Keratinocyte (primary cell): ENCODE results near the gene HDAC3. TPM values are rescaled to one million over a fixed set of nuclear protein-coding genes. Genes with fewer than 3 reads are reported as not detected.

Source experiments
- DNase-seq: peaks from one replicate; pipeline ENCODE4 v3.0.0-alpha.2; 2011; ENCODE audit warnings: low read depth, missing footprints, low spot score
- FAIRE-seq: peaks from 2 replicates; lab custom pipeline; 2011; peaks lifted over from hg19 to GRCh38; lab: Jason Lieb, UNC
- H2AFZ ChIP-seq: 2 replicates; pipeline ENCODE4 v1.6.0; 2012; ENCODE audit warnings: low read length, control low read depth, inconsistent platforms; ENCODE audit not compliant: control insufficient read depth
- H3K27ac ChIP-seq: 2 replicates; pipeline ENCODE4 v1.5.1; 2011; ENCODE audit warnings: low read length; ENCODE audit not compliant: control insufficient read depth, insufficient read depth
- H3K27me3 ChIP-seq: 3 replicates; pipeline ENCODE4 v1.6.0; 2011; ENCODE audit warnings: low read length; ENCODE audit not compliant: control insufficient read depth, insufficient read depth; ENCODE audit errors: extremely low read depth
- H3K36me3 ChIP-seq, 2 experiments: 2 replicates in 1 of 2; 3 replicates in 1 of 2; pipeline ENCODE4 v1.5.1; 2011; ENCODE audit warnings: low read length in 2 of 2, mild to moderate bottlenecking in 1 of 2; ENCODE audit not compliant: control insufficient read depth in 2 of 2, insufficient read depth in 2 of 2; ENCODE audit errors: extremely low read depth in 1 of 2
- H3K4me1 ChIP-seq: 3 replicates; pipeline ENCODE4 v1.5.1; 2011; ENCODE audit warnings: low read length; ENCODE audit not compliant: control insufficient read depth, insufficient read depth; ENCODE audit errors: extremely low read depth
- H3K4me2 ChIP-seq: 3 replicates; pipeline ENCODE4 v1.6.0; 2011; ENCODE audit warnings: low read depth, low read length; ENCODE audit not compliant: control insufficient read depth, insufficient read depth; ENCODE audit errors: extremely low read depth
- H3K4me3 ChIP-seq, 3 experiments: fragments of 200-600 bp in 1 of 3; sonication (generic) in 1 of 3; 2 replicates in 2 of 3; 3 replicates in 1 of 3; pipeline ENCODE4 v1.5.1; 2011 to 2016; ENCODE audit warnings: low read length in 3 of 3, mild to moderate bottlenecking in 3 of 3, control low read depth in 2 of 3, inconsistent platforms in 1 of 3, low read depth in 1 of 3, mixed read lengths in 1 of 3, mixed run types in 1 of 3, moderate library complexity in 1 of 3; ENCODE audit not compliant: control insufficient read depth in 2 of 3, insufficient read depth in 2 of 3; ENCODE audit errors: extremely low read depth in 1 of 3
- H3K79me2 ChIP-seq: 2 replicates; pipeline ENCODE4 v1.6.0; 2012; ENCODE audit warnings: low read length; ENCODE audit not compliant: control insufficient read depth, insufficient read depth
- H3K9ac ChIP-seq: 3 replicates; pipeline ENCODE4 v1.6.0; 2011; ENCODE audit warnings: low read length; ENCODE audit not compliant: control insufficient read depth, insufficient read depth; ENCODE audit errors: extremely low read depth
- H3K9me1 ChIP-seq: 3 replicates; pipeline ENCODE4 v1.6.0; 2011; ENCODE audit warnings: low read length; ENCODE audit not compliant: control insufficient read depth, insufficient read depth; ENCODE audit errors: extremely low read depth
- H3K9me3 ChIP-seq: 2 replicates; pipeline ENCODE4 v1.5.1; 2012; ENCODE audit warnings: low read depth, low read length; ENCODE audit not compliant: control insufficient read depth
- H4K20me1 ChIP-seq: 3 replicates; pipeline ENCODE4 v1.6.0; 2011; ENCODE audit warnings: low read length; ENCODE audit not compliant: control insufficient read depth, insufficient read depth; ENCODE audit errors: extremely low read depth
- EZH2 ChIP-seq: IDR thresholded peaks from one replicate; pipeline ENCODE4 v1.6.1; 2012; ENCODE audit warnings: inconsistent platforms, mild to moderate bottlenecking, low read length, moderate library complexity
- dilution Hi-C: fragments of 300-500 bp; cut with MboI; formaldehyde crosslinking; loops from one replicate; pipeline ENCODE4 v1.7.0; 2020; ENCODE audit warnings: low sequenced_read_pairs; ENCODE audit not compliant: extremely low pct_ligation_motif_present
- polyA plus RNA-seq, 5 experiments: library from polyadenylated mRNA; depleted of rRNA in 3 of 5; stranded (reverse) in 3 of 5; stranded (forward) in 1 of 5; unstranded in 1 of 5; fragments of >200 nt; gene quantifications; 1 replicate in 1 of 5; 2 replicates in 3 of 5; 3 replicates in 1 of 5; pipeline versions ENCODE4 v1.2.1 to v1.2.3, GENCODE V29; 2011 to 2012; ENCODE audit warnings: missing spikeins in 2 of 5, low read depth in 1 of 5, low replicate concordance in 1 of 5
- TF ChIP-seq, protein P1 (sequence below), 3 experiments: IDR thresholded peaks in 1 of 3; conservative IDR thresholded peaks in 1 of 3; optimal IDR thresholded peaks in 1 of 3; 2 replicates in 2 of 3; 3 replicates in 1 of 3; pipeline versions ENCODE3 to v1.5.1; 2011; ENCODE audit warnings: low read length in 3 of 3, mild to moderate bottlenecking in 3 of 3, moderate library complexity in 2 of 3, control low read depth in 1 of 3, inconsistent platforms in 1 of 3; ENCODE audit not compliant: insufficient read depth in 2 of 3; ENCODE audit errors: extremely low read depth in 1 of 3

Gene HDAC3
- polyA plus RNA-seq, 1 donor (not counting 4 experiments of a cell fraction or from before 2014, with no cell fraction given) = 97.4 TPM

DNA sequence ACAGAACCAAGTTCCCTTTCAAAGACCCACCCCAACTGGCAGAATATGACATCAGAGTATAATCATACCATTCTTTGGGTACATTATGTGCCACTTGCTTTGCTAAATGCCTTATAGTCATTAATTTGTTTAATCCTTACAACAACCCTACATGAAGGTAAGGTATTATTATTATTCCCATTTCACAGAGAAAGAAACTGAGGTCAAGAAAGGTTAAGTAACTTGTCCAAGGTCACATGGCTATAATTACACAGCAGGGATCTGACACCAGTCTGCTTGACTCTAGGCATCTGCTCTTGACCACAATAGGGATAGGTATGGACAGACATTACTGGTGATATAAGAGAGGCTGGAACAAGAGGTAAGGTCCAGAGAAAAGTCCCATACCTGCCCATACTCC lies 13.3 kb upstream of the HDAC3 start:
- Histone ChIP-seq H3K36me3 (peaks cover 0 to 4% of the 10 kb centered on the region in 2 experiments), H3K4me2 (no peak overlapping the region), H3K27ac (no peak overlapping the region), H2AFZ (no peak overlapping the region), H3K4me1 (peaks cover 8% of the 10 kb centered on the region), H3K9me3 (no peaks in the 10 kb centered on the region), H4K20me1 (no peaks in the 10 kb centered on the region), H3K9me1 (no peaks in the 10 kb centered on the region), H3K4me3 (no peak overlapping the region), H3K79me2 (no peaks in the 10 kb centered on the region), H3K27me3 (no peaks in the 10 kb centered on the region), H3K9ac (no peak overlapping the region)
- dilution Hi-C loops = no loop called here
- no peak for TF ChIP-seq EZH2
- TF ChIP-seq, protein P1, sequence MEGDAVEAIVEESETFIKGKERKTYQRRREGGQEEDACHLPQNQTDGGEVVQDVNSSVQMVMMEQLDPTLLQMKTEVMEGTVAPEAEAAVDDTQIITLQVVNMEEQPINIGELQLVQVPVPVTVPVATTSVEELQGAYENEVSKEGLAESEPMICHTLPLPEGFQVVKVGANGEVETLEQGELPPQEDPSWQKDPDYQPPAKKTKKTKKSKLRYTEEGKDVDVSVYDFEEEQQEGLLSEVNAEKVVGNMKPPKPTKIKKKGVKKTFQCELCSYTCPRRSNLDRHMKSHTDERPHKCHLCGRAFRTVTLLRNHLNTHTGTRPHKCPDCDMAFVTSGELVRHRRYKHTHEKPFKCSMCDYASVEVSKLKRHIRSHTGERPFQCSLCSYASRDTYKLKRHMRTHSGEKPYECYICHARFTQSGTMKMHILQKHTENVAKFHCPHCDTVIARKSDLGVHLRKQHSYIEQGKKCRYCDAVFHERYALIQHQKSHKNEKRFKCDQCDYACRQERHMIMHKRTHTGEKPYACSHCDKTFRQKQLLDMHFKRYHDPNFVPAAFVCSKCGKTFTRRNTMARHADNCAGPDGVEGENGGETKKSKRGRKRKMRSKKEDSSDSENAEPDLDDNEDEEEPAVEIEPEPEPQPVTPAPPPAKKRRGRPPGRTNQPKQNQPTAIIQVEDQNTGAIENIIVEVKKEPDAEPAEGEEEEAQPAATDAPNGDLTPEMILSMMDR (optimal IDR thresholded peaks at IDR 0.05 in 1 of 3, IDR thresholded peaks at IDR 0.05 in 1 of 3, conservative IDR thresholded peaks at IDR 0.05 in 1 of 3; ENCODE audit: extremely low read depth in 1 of 3, insufficient read depth in 2 of 3, low read length in 3 of 3) = no peak
- FAIRE-seq (no peak), DNase-seq (no peak)

DNA sequence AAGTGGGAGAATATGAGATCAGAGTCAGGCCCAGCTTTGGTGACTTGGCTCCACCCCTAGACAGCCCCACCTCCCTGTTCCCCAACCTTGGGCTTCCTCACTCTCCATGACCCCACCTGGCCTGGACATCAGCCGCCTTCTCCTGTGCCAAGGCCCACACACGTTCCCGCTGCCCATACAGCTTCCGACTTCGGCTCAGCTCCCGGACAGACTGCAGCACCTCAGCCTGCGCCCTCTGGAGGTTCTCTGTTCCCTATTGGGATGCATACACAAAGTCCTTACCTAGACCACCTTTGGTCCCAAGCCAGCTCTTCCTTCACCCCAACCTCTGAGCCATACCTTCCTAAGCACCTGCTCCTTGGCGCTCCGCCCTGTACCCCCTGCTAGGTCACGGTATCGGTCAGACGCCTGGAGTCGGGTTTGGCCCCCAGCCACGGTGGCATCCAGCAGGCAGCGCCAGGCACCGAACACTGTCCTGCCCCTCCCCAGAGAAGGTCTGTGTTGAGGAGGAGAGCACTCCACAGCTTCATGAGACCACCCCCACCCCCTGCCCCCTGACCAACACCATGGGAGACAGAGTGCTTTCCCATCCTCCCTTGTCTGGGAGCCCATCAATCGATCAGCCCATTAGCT lies 12.5 kb upstream of the HDAC3 start:
- peaks cover 8% of the 10 kb centered on the region for H3K4me1 ChIP-seq
- TF ChIP-seq, protein P1 (optimal IDR thresholded peaks at IDR 0.05 in 1 of 3, IDR thresholded peaks at IDR 0.05 in 1 of 3, conservative IDR thresholded peaks at IDR 0.05 in 1 of 3; ENCODE audit: extremely low read depth in 1 of 3, insufficient read depth in 2 of 3, low read length in 3 of 3) = no peak
- no peak for TF ChIP-seq EZH2
- no peaks in the 10 kb centered on the region for H3K27me3 ChIP-seq
- no peaks in the 10 kb centered on the region for H3K79me2 ChIP-seq
- peaks cover 0 to 5% of the 10 kb centered on the region in 2 experiments for H3K36me3 ChIP-seq
- H3K9me1 ChIP-seq = no peaks in the 10 kb centered on the region
- H3K4me3 ChIP-seq = no peak overlapping the region
- no peak overlapping the region for H3K4me2 ChIP-seq
- dilution Hi-C loops = no loop called here
- H4K20me1 ChIP-seq = no peaks in the 10 kb centered on the region
- FAIRE-seq = no peak
- no peak overlapping the region for H3K9ac ChIP-seq
- no peak overlapping the region for H2AFZ ChIP-seq
- H3K9me3 ChIP-seq = no peaks in the 10 kb centered on the region
- DNase-seq = no peak
- no peak overlapping the region for H3K27ac ChIP-seq
